Astrocyte of the hippocampus (primary cell): ENCODE results near the gene EMILIN2.
A peak's percentile ranks its signal among the peaks of the same experiment; 100 is the strongest.

ENCODE experiments used
- DNase-seq: peaks from one replicate; pipeline ENCODE4 v3.0.0; 2011; ENCODE audit warnings: low read depth, low spot score

EMILIN2 gene

DNA sequence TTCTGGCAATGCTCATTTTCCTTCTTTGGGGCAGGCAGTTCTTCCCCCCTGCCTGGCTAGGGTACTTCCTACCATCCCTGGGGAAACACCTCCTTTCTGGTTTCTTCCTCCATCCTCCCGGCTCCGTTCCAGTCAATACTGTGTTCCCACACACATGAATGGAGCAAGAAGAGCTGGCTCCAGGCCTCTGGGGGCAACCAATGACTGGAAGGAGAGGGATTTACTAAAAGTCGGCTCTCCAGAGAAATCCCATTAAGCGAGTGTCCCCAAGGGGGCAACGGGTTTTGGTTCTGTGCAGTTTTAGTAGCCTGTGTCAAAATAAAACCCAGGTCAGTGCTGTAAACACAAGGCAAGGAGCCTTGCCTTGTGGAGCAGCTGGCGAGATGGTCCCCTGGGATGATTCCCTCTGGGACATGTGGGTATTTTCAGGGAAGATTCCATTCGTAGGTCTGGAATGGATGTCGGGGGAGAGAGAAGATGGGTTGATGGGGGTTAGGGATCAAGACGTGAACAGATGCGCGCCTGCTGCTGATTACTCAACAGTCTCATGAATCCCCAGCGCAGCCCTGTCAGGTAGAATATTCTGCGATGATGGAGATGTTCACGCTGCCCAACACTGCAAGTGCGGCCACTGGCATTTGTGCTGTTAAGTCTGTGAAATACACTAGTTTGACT, 32.0 kb downstream of the EMILIN2 start:
- no peak for DNase-seq

DNA sequence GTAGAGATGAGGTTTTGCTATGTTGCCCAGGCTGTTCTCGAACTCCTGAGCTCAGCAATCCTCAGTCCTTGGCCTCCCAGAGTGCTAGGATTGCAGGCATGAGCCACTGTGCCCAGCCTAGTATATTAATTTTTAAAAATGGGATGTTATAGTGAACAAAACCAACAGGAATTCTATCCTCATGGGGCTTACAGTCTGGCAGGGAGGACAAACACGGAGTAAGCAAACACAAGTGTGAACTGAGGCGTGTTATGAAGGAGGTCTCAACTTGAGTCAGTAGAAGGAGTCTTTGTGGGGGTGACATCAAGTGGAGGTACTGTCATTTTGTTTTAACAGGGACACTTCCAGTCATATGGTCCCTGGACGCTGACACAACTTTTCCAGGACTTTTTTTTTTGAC, 33.1 kb downstream of the EMILIN2 start:
- no peak for DNase-seq

DNA sequence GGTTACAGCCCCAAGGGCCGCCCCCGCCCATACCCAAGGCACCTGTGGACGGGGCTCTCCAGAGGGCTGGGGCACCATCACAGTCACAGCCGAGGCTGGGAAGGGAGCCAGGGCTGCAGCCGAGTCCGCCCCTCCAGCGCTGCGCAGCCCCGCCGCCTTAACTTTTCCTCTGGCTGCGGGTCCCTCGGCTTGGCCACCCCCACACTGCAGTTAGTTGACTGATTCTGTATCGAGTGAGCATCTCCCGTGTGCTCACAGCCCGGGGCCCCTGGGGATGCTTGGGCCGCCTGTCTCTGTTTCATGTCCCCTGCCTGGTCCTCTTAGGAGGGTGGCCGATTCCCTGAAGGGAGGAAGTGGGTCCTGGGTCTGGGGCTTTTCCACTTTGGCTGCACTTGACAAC, 33.7 kb downstream of the EMILIN2 start:
- no peak for DNase-seq

DNA sequence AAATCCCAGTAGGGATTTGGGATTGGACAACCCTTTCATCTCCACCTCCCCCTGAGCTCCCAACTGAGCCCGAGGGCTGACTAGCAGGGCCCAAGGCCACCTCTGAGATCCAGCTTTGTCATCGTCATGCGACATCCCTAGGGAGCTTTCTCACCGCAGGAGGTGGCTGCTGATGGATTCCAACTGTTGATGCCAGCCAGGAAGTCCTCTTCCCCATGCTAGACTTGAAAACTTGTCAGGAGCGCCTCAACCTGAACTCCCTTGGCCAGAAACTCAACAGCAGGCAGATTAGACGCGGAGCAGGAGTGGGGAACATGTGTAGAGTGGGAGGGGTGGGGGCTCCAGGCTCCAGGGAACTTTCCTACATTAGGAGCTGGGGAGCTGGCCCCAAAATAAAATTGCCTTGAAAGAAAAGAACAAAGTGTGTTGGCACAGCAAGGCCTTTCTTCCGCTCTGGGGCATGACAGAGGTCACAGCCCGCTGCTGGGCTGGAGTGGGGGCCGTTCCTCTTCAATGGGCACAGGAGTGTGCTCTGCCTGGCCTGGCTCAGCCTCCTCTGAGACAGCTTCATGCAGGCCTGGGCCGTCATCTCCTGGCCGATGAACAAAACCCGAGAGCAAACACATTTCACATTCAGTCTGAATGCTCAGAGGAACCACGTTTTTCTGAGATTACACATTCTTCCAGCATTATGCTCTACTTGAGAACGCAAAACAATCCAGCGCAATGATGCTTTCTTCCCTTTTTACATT, 34.5 kb downstream of the EMILIN2 start:
- peak; percentile 82 for DNase-seq

DNA sequence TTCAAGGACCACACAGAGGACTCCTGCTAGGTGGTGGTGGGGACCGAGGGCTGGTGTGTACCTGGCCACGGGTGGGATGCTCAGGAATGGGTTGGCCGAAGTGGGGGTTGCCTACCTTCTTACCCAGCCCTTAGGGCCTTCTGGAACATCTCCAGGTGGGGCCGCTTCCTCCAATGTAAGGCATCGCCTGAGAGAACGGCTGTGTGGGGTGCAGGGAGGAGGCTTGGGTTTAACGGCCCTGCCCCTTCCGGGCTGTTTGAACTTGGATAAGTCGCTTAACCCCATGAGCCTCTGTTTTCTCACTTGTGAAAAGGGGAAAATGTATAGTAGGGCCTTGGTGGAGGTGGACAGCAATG, 35.0 kb downstream of the EMILIN2 start:
- no peak for DNase-seq

DNA sequence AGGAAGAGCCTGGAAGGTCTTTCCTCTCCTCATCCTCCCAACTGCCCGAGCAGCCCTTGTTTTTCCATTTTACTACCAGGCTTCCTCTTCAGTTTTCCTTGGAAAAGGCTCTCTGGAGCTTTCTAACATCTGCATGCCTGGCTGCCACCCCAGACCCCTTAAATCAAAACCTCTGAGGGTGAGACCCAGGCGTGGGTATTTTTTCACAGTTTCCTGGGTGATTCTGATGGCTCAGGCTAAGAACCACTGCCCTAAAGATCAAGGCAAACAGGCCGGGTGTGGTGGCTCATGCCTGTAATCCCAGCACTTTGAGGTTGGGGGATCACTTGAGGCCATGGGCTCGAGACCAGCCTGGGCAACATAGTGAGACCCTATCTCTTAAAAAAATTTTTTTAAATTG, 35.4 kb downstream of the EMILIN2 start:
- no peak for DNase-seq

- no peak for DNase-seq
Observed at GRCh38 chr18:2883076-2883735, 36.4 kb downstream of the EMILIN2 start.

DNA sequence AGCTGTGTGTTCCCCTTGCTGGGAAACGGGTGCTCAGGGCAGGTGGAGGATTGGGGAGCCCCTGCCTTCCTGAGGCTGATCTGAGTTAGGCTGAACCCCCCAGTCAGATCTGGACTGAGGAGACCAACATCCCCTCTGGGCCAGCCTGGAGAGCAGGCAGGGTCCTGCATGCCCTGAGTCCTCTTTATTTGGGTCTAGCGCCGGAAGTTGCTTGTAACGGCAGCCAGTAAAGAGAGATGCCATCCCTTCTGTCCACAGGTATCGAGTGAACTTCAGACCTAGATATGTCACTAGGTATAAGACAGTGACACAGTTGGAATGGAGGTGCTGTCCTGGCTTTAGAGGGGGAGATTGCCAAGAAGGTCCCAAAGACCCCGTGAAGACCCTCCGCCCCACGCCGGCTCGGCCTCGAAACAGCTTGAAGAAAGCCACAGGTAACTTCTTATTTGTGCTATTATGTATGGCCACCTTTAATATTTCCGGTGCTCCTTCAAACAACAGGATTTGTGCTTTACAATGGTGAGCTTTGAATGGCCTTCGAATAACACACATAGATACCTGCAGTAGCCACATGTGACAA, 38.0 kb downstream of the EMILIN2 start:
- no peak for DNase-seq

DNA sequence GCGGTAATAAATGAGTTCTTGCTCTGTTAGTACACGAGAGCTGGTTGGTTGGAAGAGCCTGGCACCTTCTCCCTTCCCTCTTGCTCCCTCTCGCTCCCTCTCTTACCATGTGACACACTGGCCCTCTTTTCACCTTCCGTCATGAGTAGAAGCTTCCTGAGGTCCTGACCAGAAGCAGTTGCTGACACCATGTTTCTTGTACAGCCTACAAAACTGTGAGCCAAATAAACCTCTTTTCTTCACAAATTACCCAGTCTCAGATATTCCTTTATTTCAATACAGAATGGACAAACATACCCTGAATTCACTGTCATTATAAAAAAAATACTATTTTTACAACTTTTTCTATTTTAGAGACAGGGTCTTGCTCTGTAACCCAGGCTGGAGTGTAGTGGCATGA, 40.7 kb downstream of the EMILIN2 start:
- no peak for DNase-seq

DNA sequence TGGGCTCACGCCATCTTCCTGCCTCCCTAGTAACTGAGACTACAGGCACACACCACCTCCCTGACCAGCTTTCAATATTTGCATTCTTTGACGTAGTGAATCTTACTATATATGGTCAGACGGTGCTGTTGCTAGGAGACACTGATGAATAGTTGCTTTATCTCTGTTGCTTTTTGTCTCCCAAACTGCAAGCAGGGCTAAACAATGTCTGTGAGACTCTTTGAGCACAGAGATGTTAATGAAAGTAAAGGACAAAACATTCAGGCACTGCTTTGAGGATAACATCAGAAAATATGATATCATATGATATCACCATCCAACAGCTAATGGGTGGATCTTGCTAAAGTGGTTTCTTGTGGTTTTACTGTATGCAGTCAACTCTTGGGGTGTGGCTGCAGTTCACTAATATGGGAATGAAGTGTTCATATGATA, 43.0 kb downstream of the EMILIN2 start:
- DNase-seq = no peak

- no peak for DNase-seq
Observed at GRCh38 chr18:2890606-2891005, 43.8 kb downstream of the EMILIN2 start.

DNA sequence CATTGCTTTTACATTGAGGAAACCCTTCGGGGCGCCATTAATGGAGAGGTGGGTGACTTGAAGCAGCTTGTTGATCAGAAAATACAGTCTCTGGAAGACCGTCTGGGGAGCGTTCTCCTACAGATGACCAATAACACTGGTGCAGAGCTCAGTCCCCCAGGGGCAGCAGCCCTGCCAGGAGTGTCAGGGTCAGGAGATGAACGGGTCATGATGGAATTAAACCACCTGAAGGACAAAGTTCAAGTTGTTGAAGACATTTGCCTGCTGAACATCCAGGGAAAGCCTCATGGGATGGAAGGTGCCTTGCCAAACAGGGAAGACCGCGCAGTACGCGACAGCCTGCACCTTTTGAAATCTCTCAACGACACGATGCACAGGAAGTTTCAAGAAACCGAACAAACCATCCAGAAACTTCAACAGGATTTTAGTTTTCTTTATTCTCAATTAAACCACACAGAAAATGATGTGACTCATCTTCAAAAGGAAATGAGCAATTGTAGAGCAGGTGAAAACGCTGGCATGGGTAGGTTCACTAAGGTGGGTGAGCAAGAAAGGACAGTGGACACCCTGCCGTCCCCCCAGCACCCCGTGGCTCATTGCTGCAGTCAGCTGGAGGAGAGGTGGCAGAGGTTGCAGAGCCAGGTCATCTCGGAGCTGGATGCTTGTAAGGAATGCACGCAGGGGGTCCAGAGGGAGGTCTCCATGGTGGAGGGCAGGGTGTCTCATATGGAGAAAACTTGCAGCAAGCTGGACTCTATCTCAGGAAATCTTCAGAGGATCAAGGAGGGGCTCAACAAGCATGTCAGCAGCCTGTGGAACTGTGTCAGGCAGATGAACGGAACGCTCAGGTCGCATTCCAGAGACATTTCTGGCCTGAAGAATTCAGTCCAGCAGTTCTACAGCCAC, 45.0 kb downstream of the EMILIN2 start:
- no peak for DNase-seq

- no peak for DNase-seq
Observed at GRCh38 chr18:2893056-2893455, 46.2 kb downstream of the EMILIN2 start.

GRCh38 chr18:2893676-2894075, 46.9 kb downstream of the EMILIN2 start:
- DNase-seq = no peak

DNA sequence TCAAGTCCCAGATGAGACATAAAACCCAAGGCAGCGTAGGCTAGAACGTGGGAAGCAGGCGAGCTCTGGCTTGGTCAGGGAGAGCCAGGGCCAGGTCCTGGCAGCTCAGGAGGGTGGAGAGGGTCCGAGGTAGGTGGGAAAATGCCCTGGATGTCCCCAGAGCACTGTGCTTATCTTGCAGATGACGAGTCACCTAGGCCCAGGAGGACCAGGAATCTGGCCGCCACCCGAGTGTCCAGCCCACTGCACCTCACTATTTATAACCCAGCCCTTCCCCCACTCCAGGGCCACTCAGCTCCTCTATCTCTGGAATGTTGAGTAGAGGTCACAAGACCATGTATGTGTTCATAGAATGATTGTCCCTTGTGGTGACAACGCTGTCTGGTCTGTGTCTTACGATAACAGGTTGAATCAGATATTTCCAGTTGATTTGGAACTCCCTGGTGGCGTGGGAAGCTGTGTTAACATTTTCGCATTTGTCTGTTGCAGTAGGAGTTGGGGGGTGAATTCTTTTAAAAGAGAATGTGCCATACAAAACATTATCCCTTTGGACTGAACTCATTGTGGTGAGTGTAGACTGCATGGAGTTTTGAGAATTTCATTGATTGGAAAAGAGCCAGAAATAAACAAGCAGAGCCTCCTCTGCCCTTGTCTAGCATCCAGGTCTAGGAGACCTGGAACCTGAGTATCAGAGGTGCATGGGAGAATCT, 47.5 kb downstream of the EMILIN2 start:
- no peak for DNase-seq

DNA sequence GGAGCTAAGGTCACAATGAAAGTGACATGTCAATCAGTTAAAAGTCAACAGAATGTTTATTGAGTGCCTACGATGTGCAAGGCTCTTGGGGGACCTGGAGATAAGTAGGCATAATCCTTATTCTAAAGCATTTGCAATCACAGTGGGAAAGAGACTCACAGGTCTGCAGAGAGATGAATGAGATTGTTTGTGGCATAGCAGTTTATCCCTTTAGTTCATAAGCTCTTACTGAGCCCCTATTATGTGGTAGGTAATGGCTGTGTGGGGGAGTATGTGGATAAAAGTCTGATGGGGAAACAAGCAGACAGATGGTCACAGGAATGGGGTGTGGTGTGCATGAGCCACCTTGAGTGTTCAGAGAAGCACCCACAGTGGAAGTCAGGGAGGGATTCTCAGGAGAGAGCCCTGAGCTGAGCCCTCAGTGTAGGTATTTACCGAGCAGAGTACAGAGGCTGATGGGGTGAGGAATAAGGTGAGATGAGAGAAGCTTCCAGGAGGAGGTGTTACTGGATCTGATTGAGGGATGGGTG, 48.1 kb downstream of the EMILIN2 start:
- no peak for DNase-seq

DNA sequence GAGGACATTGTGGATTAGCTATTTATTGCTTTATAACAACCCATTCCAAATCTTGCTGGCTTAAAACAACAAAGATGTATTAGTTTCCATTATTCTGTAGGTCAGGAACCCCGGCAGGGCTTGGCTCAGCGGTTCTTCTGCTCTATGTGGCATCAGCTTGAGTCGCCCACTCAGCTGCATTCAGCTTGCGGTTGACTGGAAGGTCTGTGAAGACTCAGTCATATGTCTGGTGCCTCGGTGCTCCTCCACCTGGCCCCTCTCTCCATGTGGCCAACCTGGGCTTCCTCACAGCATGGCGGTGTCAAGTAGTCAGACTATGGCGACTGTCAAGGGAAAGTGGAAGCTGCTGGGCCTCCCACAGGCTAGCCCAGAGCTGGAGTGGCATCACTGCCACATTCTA, 48.6 kb downstream of the EMILIN2 start:
- no peak for DNase-seq

DNA sequence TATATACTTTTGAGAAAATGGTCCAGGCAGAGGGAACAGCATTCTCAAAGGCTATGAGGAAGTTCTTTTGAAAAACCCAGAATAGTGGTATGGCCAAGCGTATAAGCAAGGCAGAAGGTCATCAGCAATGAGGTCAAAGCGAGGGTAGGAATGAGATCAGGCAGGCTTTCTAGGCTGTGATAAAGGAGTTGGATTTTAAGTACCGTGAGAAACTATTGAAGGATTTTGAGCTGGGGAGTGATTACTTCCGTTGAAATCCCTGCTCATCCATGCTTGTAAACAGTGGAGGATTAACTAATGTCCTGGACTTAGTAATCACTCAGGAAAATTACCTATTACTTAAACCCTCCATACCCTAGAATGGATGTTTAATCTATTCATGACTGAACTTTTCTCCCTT, 50.2 kb downstream of the EMILIN2 start:
- DNase-seq = no peak

DNA sequence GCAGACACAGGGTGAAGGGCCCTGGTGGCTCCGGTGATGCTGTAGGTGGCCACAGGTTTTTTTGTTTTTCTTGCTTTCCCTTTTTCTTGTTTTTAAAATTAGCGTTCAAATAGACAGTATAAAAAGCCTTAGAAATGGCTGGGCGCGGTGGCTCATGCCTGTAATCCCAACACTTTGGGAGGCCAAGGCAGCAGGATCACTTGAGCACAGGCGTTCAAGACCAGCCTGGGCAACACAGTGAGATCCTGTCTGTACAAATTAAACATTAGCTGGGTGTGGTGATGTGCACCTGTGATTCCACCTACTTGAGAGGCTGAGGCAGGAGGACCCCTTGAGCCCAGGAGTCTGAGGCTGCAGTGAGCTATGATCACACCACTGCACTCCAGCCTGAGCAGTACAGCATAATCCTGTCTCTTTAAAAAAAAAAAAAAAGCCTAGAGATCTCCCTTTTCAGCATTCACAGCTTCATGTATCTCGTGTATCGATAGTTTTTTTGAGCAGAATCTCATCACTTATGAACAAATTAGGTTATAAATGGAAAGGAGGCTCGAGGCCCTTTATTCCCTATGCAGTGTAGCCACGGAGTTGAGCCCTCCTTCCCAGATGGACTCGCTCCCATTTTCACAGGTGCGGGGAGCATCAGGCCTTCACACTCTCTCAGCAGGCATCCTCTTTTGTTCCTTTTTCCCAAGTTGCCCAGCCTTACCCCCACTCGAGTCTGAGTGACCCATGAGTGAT, 50.8 kb downstream of the EMILIN2 start:
- no peak for DNase-seq

DNA sequence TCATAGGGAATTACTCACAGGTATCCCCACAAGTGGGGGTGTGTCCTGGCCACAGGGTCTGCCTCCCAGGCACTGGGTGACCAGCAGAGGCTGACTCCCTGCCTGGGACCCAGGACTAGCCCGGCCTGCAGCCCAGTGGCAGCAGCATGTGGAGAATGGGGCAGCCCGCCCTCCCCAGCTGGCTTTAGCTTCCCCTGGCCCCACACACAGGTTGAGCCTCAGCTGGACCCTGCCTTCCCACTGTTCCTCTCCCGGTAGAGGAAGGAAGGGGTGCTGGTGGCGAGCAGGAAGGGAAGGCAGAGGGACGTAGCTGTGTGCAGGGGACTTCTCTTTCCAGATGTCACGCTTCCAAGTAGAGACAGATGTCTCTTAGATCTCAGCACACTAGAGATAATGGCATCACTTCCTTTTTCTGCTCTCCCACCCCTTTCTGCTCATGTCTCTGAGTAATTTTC, 51.4 kb downstream of the EMILIN2 start:
- DNase-seq = peak; percentile 58
